NCI-H2227 (cell line): ENCODE measurements around the gene SLC2A8.
A peak's percentile ranks its signal among the peaks of the same experiment; 100 is the strongest.

Experiments
- DNase-seq: peaks from one replicate; lab custom pipeline; 2025; ENCODE audit not compliant: unreplicated experiment; lab: John Stamatoyannopoulos, UW

SLC2A8 gene

GRCh38 chr9:127428348-127428747 is 31.4 kb downstream of the SLC2A8 start:
- no peak for DNase-seq

GRCh38 chr9:127430415-127430814 is 33.4 kb downstream of the SLC2A8 start:
- no peak for DNase-seq

GRCh38 chr9:127437497-127438264 is 40.7 kb downstream of the SLC2A8 start:
- no peak for DNase-seq

GRCh38 chr9:127438394-127438793 is 41.4 kb downstream of the SLC2A8 start:
- DNase-seq, result no peak

- DNase-seq, result no peak
Observed at GRCh38 chr9:127444283-127444920, 47.4 kb downstream of the SLC2A8 start.

- no peak for DNase-seq
Observed at GRCh38 chr9:127444921-127445850, 48.2 kb downstream of the SLC2A8 start.

- no peak for DNase-seq
Observed at GRCh38 chr9:127445851-127446712, 49.1 kb downstream of the SLC2A8 start.

- DNase-seq, result no peak
Observed at GRCh38 chr9:127446713-127447415, 49.9 kb downstream of the SLC2A8 start.

GRCh38 chr9:127447416-127448111 is 50.6 kb downstream of the SLC2A8 start:
- DNase-seq, result no peak

GRCh38 chr9:127448112-127448805 is 51.3 kb downstream of the SLC2A8 start:
- DNase-seq, result no peak

GRCh38 chr9:127449332-127449966 is 52.5 kb downstream of the SLC2A8 start:
- no peak for DNase-seq

- no peak for DNase-seq
Observed at GRCh38 chr9:127450243-127450760, 53.3 kb downstream of the SLC2A8 start.

GRCh38 chr9:127450830-127451607 is 54.0 kb downstream of the SLC2A8 start, which contains the start of the genes LRSAM1 and RPL12:
Gene LRSAM1, plus strand, starts transcription at chr9:127451510. Its CDS starts 3,018 bp downstream, at chr9:127454528.
Gene RPL12, minus strand, starts transcription at chr9:127451406. Its CDS starts 89 bp downstream, at chr9:127451317.
- DNase-seq, result peak; percentile 95

GRCh38 chr9:127451608-127451857 is 54.6 kb downstream of the SLC2A8 start:
- DNase-seq, result no peak

- DNase-seq, result peak; percentile 49
Observed at GRCh38 chr9:127451858-127452656, 55.1 kb downstream of the SLC2A8 start.

GRCh38 chr9:127452691-127453090 is 55.7 kb downstream of the SLC2A8 start:
- no peak for DNase-seq
